ENCODE results near the gene COL24A1.

GRCh38 chr1:86018283-86018923, 138.2 kb downstream of the COL24A1 start:
- TF ChIP-seq, protein P1, sequence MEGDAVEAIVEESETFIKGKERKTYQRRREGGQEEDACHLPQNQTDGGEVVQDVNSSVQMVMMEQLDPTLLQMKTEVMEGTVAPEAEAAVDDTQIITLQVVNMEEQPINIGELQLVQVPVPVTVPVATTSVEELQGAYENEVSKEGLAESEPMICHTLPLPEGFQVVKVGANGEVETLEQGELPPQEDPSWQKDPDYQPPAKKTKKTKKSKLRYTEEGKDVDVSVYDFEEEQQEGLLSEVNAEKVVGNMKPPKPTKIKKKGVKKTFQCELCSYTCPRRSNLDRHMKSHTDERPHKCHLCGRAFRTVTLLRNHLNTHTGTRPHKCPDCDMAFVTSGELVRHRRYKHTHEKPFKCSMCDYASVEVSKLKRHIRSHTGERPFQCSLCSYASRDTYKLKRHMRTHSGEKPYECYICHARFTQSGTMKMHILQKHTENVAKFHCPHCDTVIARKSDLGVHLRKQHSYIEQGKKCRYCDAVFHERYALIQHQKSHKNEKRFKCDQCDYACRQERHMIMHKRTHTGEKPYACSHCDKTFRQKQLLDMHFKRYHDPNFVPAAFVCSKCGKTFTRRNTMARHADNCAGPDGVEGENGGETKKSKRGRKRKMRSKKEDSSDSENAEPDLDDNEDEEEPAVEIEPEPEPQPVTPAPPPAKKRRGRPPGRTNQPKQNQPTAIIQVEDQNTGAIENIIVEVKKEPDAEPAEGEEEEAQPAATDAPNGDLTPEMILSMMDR (IDR thresholded peaks at IDR 0.05): peak; percentile 21 to 77 (median 40)
- no peak for TF ChIP-seq POLR2A (IDR thresholded peaks at IDR 0.05)
